Cerebellar cortex (tissue), 1 donor: Measurements from ENCODE around the gene PRPF8.
A peak's percentile ranks its signal among the peaks of the same experiment; 100 is the strongest.
"Not testable (repeated sequence)": the region's sequence is repeated elsewhere in the genome, so short reads cannot be mapped to it uniquely, and the experiment has no call there.

Experiments
- DNase-seq: peaks from one replicate; pipeline ENCODE4 v3.0.0-alpha.2; 2015; ENCODE audit warnings: low spot score

The PRPF8 gene

GRCh38 chr17:1684378-1685189, at the start of gene PRPF8:
Gene PRPF8 (minus strand): TSS chr17:1684867. CDS start chr17:1684571, 296 bp downstream.
- DNase-seq = peak; percentile 99

GRCh38 chr17:1733759-1734158, 49.1 kb upstream of the PRPF8 start:
- no peak for DNase-seq

DNA sequence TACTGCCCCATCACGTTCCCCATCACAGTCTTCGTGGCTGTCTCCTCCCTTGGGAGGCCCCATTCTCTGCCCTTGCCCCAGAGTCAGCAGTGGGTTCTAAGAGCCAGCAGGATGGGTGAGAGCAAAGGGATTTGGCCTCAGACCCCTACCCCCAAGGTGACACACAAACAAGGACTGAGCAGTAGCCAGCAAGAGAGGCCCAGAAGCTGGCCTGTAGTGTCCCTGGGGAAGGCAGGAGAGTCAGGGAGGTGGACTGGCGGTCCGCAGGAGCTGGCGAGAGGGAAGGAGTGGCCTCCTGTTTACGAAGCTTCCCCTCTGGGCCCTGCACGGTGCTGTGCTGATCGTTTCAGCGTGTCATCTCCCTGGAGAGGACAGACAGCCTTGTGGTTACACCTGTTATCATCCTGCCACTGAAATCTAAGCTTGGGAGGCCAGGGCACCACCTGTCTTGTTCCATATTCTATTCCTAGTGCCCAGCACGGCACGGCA, 48.2 kb upstream of the PRPF8 start:
- DNase-seq = no peak

GRCh38 chr17:1732241-1732832, 47.7 kb upstream of the PRPF8 start:
- no peak for DNase-seq

GRCh38 chr17:1731194-1731506, 46.5 kb upstream of the PRPF8 start:
- no peak for DNase-seq

- DNase-seq = peak; percentile 69
Observed at GRCh38 chr17:1730326-1731193, 45.9 kb upstream of the PRPF8 start.

DNA sequence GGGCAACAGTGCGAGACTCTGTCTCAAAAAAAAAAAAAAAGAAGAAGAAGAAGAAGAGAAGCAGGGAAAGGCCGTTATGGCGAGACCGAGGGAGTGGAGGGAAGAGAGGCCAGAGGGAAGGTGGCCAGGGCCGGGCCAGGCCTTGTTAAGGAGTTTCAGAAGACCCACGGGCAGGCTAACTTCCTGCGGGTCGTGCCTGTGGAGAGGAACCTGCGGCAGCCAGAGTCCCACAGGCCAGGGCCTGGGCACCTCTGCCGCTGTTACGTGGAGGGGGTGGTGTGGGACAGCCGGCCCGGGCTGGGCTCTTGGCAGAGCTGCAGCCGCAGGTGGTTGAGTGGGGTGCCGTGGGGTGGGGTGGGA, 45.3 kb upstream of the PRPF8 start:
- DNase-seq = no peak

GRCh38 chr17:1727876-1728630, 43.4 kb upstream of the PRPF8 start:
- DNase-seq = no peak

DNA sequence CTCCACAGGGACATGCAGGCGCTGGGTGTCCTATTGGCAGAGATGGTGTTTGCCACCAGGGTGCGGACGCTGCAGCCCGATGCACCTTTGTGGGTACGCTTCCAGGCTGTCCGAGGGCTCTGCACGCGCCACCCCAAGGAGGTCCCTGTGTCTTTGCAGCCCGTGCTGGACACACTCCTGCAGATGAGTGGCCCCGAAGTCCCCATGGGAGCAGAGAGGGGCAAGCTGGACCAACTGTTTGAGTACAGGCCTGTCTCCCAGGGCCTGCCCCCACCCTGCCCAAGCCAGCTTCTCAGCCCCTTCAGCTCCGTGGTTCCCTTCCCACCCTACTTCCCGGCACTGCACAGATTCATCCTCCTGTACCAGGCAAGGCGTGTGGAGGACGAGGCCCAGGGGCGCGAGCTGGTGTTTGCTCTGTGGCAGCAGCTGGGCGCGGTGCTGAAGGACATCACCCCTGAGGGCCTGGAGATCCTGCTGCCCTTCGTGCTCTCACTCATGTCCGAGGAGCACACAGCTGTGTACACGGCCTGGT, 42.7 kb upstream of the PRPF8 start:
- DNase-seq = no peak

DNA sequence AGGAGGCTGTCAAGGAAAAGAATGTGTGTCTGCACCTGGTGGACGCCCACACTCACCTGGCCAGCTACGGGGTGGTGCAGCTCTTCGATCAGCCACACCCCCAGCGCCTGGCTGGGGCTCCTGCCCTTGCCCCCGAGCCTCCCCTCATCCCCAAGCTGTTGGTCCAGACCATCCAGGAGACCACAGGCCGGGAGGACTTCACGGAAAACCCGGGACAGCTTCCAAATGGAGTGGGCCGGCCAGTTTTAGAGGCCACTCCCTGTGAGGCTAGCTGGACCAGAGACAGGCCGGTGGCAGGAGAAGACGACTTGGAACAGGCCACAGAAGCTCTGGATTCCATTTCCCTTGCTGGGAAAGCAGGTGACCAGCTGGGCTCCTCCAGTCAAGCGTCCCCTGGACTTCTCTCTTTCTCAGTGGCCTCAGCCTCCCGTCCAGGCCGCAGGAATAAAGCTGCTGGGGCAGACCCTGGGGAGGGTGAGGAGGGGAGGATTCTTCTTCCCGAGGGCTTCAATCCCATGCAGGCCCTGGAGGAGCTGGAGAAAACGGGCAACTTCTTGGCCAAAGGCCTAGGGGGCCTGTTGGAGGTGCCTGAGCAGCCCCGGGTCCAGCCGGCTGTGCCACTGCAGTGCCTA, 42.1 kb upstream of the PRPF8 start:
- no peak for DNase-seq

- DNase-seq = no peak
Observed at GRCh38 chr17:1725642-1726511, 41.2 kb upstream of the PRPF8 start.

DNA sequence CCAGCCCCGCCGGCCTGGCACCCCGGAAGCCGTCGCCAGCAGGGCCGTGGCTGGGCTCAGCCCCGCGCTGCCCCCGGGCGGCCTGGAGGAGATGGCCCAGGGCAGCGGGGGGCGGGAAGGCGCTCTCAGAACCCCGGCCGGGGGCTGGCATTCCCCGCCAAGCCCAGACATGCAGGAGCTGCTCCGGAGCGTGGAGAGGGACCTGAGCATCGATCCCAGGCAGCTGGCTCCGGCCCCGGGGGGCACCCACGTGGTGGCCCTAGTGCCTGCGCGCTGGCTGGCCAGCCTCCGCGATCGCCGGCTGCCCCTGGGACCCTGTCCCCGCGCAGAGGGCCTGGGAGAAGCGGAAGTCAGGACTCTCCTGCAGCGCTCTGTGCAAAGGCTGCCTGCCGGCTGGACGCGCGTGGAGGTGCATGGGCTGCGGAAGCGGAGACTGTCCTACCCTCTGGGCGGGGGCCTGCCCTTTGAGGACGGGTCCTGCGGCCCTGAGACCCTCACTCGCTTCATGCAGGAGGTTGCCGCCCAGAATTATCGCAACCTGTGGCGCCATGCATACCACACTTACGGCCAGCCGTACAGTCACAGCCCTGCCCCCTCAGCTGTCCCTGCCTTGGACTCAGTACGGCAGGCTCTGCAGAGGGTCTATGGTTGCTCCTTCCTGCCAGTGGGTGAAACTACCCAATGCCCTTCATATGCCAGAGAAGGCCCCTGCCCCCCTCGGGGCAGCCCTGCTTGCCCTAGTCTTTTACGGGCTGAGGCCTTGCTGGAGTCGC, 40.4 kb upstream of the PRPF8 start:
- DNase-seq = no peak

DNA sequence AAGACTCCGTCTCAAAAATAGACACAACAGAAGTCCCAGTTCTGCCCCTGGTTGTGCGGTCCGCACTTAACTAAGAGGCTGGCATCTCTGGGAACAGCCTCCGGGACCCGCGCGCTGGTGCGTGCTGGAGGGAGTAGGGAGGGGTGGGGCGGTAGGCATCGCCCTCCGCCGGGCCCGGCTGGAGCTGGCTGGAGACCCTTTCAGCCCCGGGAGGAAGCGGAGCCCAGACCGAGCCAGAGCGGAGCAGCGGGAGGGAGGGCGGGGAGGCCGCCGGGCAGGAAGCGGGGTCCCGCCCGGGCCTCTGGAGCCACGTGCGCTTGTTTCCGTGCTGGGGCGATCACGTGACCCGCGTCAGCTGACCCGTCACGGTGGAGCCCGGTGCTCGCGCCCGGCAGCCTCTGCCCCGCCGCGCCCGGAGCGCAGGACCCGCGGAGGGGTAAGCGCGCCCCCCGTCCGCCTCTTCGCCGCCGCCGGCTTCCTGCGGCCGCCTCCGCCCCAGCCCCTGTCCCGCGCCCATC, 39.7 kb upstream of the PRPF8 start, which contains the start of gene WDR81:
Gene WDR81, plus strand, starts transcription at position 354 of the 518 bp plus-strand sequence. CDS start 256 bp downstream, outside the sequence.
- peak; percentile 74 for DNase-seq

GRCh38 chr17:1722022-1722421, 37.4 kb upstream of the PRPF8 start:
- DNase-seq = not testable (repeated sequence)

- DNase-seq = peak; percentile 80
Observed at GRCh38 chr17:1720856-1721386, 36.3 kb upstream of the PRPF8 start.

- DNase-seq = no peak
Observed at GRCh38 chr17:1718362-1719165, 33.9 kb upstream of the PRPF8 start.

DNA sequence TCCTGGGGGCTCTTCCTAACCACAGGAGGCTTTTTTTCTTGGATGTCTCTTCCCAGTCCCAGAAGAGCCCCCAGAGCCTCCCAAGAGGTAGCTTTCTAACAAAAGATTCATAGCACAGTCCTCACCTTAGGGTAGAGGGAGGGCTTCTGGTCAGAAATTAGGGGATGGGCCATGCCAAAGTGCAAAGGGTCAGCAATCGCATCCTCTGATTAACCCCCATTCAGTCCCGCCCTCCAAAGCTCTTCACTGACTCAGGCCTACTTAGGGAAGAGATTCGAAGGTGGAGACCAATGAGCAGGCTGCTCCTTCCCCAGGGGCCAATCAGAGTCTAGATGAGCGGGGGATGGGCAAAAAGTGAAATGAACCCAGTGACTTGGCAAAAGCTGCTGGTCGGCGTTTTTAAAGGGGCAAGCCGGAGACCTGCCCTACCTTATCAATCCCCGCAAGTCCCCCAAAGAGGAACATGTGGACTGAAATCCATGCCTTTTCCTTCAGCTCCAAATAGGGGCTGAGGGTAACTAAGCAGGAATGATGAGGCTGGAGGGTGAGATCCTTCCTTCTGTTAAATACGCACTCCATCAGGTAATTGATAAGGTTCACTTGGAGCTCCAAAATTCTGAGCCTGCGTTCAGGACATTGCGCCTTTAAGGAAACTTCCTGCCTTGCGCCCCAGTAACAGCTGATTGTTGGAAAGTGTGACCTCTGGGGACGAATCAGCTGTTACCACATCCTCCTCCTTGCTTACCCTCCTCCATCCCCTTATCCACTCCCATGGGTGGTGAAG, 32.4 kb upstream of the PRPF8 start:
- DNase-seq = peak; percentile 99
